HT-29 (cell line): ENCODE results near the gene WNK1. TPM values are rescaled to one million over a fixed set of nuclear protein-coding genes. Genes with fewer than 3 reads are reported as not detected.

Experiments used
- DNase-seq: peaks from one replicate; pipeline ENCODE4 v3.0.0-alpha.2; 2015; ENCODE audit warnings: low spot score
- total RNA-seq: library from RNA; depleted of rRNA; stranded (reverse); fragments of >200 nt; shearing (Covaris generic); gene quantifications from 2 replicates; pipeline ENCODE4 v1.2.3, GENCODE V29; 2014

The WNK1 gene
- total RNA-seq, 1 experiment from 2014 or later = 89.6 TPM

GRCh38 chr12:862303-862911 lies 110.0 kb downstream of the WNK1 start:
- no peak for DNase-seq

DNA sequence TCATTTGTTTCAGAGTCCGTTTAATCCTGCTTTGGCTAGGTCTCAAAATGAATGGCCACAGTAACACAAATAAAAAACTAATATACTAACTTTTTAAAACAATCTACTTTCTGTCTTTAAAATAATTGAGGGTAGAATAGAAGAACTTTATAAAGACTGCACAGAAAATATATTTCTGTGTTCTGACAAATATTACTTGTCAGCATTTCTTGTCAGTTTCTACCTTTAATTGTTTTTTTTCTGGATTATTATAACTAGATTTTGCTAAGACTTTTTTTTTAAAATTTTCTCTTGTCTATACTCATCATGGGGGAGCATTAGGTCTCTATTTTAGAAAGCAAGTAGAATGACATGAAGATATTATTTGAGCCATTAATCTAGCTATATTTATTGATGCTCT lies 110.9 kb downstream of the WNK1 start:
- no peak for DNase-seq

GRCh38 chr12:865614-866013 lies 113.2 kb downstream of the WNK1 start:
- no peak for DNase-seq

DNA sequence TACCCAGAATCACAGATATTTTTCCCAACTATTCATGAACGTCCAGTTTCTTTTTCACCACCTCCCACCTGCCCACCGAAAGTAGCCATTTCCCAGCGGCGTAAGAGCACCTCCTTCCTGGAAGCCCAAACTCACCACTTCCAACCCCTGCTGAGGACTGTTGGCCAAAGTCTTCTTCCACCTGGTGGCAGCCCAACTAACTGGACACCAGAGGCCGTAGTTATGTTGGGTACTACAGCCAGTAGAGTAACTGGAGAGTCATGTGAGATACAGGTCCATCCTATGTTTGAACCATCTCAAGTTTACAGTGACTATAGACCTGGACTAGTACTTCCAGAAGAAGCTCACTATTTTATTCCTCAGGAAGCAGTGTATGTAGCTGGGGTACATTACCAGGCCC lies 115.5 kb downstream of the WNK1 start:
- DNase-seq = no peak

DNA sequence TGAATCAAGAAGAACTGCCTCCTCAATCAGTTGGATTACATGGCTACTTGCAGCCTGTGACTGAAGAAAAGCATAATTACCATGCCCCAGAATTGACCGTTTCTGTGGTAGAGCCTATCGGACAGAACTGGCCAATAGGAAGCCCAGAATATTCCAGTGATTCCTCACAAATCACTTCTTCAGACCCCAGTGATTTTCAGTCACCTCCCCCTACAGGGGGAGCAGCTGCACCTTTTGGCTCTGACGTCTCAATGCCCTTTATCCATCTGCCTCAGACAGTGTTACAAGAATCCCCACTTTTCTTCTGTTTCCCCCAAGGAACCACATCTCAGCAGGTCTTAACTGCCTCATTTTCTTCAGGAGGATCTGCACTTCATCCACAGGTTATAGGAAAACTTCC lies 116.3 kb downstream of the WNK1 start:
- DNase-seq = no peak

GRCh38 chr12:870378-870777 lies 118.0 kb downstream of the WNK1 start:
- DNase-seq = no peak

DNA sequence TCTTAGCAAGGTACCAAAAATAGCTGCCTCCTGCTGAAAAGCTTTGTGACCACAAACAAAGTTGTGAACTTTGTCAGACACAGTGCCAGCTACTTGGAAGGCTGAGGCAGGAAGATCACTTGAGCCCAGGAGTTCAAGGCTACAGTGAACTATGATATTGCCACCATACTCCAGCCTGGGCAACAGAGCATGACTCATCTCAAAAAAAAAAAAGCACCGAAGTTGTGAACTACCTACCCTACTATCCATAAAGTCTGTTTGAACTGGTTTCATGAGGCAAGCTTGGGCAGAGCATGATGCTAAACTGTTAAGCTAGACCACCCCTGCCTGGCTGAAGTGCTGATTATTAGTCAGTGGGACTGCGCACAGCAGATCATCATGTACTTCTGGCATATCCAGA lies 121.6 kb downstream of the WNK1 start:
- DNase-seq = no peak

DNA sequence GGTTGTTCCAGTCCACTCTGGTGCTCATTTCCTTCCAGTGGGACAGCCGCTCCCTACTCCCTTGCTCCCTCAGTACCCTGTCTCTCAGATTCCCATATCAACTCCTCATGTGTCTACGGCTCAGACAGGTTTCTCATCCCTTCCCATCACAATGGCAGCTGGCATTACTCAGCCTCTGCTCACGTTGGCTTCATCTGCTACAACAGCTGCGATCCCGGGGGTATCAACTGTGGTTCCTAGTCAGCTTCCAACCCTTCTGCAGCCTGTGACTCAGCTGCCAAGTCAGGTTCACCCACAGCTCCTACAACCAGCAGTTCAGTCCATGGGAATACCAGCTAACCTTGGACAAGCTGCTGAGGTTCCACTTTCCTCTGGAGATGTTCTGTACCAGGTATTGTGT lies 127.3 kb downstream of the WNK1 start:
- DNase-seq = no peak

- no peak for DNase-seq
Observed at GRCh38 chr12:880656-881055, 128.3 kb downstream of the WNK1 start.

- no peak for DNase-seq
Observed at GRCh38 chr12:884746-885414, 132.5 kb downstream of the WNK1 start.

DNA sequence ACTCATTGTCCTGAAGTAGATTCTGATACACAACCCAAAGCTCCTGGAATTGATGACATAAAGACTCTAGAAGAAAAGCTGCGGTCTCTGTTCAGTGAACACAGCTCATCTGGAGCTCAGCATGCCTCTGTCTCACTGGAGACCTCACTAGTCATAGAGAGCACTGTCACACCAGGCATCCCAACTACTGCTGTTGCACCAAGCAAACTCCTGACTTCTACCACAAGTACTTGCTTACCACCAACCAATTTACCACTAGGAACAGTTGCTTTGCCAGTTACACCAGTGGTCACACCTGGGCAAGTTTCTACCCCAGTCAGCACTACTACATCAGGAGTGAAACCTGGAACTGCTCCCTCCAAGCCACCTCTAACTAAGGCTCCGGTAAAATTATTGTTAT lies 133.3 kb downstream of the WNK1 start:
- DNase-seq = no peak

DNA sequence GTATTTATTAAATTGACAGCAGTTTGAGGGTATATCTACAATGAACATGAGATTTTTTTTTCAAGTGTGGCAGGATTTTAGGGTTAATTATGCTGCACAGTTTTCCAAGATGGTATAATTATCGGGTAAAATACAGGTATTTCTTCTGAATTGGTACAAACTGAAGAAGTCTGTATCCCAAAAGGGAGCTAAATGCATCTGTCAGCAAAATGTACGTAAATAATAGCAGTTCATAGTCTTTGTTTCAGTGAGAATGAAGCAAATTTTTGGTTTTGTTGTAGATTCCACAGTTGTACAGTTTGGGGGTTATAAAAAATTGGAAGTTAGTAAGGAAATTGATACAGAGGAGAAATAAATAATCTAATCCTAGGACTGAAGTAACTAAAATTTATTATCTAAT lies 133.8 kb downstream of the WNK1 start:
- no peak for DNase-seq

DNA sequence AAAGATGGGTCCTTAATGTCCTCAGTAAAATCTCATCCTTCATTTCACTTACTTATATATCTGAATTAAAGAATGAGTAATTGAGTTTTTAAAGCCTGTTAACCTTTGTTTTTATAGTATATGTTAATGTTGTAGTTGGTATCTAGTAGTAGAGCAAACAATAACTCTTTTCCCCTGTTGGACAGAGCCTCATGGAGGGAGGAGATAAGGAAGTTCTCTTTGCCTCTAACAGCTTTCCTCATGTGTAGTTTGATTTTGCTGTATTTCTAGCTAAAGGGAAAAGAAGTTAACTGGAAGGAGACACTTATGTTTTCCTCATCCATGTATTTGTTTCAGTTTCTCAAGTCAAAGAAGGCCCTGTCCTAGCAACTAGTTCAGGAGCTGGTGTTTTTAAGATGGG lies 141.8 kb downstream of the WNK1 start:
- DNase-seq = no peak

GRCh38 chr12:896031-896430 lies 143.7 kb downstream of the WNK1 start:
- DNase-seq = no peak

DNA sequence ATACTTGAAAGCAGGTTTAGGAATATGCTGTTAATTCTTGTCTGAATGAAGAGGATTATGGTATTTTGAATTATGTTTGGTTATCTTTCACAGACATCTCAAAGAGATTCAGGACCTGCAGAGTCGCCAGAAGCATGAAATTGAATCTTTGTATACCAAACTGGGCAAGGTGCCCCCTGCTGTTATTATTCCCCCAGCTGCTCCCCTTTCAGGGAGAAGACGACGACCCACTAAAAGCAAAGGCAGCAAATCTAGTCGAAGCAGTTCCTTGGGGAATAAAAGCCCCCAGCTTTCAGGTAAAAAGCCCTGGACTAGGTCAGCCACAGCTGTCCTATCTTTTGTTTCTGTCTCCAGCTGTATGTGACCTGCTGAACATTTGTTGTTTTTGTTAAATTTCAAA lies 145.0 kb downstream of the WNK1 start:
- DNase-seq = no peak

GRCh38 chr12:902581-902980 lies 150.2 kb downstream of the WNK1 start:
- no peak for DNase-seq

DNA sequence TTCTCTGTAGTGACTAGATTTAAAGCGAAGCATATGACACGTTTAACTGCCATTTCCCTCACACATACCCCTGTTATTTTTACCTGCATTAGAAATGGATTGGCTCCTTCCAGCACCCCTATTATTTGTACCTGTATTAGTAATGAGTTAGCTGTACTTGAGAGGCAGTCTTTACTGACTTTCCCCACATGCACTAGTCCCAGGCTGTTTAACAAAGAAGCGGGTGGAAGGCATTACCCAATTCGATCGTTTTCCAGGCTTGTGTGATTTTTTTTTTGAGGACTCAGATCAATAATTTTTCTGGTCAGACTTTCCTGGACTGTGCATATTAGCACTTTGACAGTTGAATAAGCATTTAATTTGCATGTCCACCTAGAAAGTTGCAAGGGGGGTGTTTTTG lies 150.7 kb downstream of the WNK1 start:
- DNase-seq = no peak

DNA sequence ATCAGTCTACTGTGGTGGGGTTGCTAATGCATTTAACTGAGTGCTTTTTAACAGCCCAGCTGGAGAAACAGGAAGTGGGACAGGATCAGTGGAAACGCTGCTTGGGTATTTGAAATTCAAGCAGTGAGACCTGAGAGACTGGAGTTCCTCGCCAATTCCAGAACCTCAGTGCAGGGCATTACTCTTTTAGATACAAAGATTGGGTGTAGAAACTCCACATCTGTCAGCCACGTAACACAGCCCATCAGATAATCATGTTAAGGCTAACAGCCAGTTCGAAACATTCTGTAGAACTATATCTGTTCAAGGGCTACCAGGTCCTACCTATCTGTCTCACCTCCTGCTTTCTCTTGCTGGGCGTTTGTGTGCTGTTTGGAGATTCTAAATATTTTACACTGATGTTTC lies 151.6 kb downstream of the WNK1 start:
- no peak for DNase-seq

DNA sequence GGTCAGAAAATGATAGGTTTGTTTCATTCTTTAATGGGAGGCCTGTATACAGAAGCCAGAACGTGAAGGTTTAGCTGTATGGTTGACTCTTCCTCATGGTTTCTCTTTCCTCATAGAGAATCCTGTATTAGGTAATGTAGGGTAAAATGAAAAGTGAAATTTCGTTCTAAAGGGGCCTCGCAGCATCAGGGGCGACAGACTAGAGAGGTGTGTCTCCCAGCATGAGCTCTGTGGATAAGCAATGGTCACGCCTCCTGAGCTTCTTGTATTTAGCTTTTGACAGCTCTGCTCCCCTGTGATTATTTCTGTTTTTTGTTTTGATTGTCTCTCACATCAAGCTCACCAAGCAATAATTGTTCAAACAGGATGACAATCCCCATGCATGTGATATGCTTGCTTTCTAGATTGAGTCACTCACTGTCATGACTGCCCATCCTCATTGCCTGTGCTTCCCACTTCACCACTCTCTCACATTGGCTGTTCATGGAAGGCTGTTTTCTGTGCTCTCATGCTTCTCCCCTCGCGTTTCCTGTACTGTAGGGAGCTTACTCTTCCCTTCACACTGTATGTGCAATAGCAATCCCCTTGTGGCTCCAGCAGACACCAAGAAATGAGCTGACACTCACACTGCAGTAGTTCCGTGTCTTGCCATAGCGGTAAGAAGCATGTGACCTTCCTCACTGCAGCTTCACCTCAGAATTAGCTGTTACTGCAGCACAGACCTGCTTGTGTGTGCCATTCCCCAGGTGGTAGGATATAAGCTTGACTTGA lies 153.1 kb downstream of the WNK1 start:
- no peak for DNase-seq

DNA sequence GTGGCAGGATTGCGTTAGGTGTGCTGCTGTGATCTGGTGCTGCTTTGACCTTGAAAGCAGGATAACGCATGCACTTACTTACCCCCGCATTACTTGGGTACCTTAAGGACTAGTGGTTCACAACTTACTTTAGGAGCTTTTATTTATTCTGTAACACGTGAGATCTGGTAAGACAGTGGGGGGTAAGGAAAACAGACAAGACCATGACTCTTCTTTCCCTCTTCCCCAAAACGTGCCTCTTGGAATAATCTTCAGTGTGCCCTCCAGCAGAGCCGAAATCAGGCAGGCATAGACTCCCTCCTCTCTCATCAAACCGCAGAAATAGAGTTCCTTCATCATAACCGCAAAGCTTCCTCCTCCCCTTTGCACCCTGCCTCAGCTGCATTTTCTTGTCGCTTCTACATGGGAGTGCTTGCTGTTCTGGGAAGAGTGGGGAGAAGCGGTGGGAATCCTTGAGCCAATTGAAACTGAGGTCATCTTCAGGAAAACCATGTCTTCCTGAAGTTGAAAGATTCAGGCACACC lies 153.7 kb downstream of the WNK1 start:
- DNase-seq = no peak

GRCh38 chr12:907413-908185 lies 155.2 kb downstream of the WNK1 start:
- DNase-seq = no peak

GRCh38 chr12:909861-910260 lies 157.5 kb downstream of the WNK1 start:
- DNase-seq = no peak
